Activated T-cell treated with anti-CD3 and anti-CD28 coated beads, Interleukin-2, amount 50 U/mL, for 48 hours (primary cell): ENCODE results near the gene CDC23.
"Not testable (repeated sequence)": the region's sequence is repeated elsewhere in the genome, so short reads cannot be mapped to it uniquely, and the experiment has no call there.

Source experiments
- DNase-seq, 2 experiments: peaks; one replicate each; pipeline ENCODE4 v3.0.0-alpha.2; 2020

Gene CDC23

DNA sequence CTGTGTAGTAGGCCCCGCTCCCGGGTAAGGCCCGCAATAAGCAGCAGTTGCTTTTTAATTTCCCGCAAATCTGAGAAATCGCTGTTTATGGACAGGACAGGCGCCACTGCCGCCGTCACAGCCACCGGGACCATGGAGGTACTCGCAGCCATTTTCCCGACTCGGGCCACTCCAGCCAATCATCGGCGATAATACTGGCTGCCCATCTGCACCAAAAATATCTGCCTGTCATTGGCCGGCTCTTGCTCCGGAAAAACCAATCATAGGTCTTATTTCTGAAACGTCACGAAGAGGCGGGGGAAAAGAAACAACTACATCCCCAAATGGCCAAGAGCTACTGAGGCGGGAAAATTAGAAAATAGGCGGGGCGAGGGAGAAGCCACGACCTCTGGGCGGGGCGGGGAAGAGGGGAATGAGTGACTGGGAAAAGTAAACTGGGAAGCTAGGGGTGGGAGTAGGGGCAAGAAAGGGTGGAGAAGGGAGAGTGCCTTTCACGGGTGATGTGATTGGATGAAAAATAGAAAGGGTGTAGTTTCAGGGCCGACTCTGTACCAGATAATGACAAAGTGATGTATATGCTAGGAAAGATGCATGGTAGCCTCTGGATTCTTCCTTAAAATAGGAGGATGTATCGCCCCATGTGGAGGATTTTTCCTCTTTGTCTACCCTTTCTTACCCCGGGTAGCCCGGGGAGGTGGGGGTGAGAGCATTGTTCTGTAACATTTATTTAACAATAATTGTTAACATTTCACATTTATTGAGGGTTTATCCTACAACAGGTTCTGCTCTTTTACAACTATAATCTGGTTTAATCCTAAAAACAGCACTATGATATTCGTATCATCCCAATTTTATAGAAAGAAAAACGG is at the start of gene CDC23:
Gene CDC23 (minus strand): TSS at position 163 of the 869 bp plus-strand sequence. CDS start 11 bp downstream, at position 152.
- DNase-seq: peak; percentile 88 to 90

DNA sequence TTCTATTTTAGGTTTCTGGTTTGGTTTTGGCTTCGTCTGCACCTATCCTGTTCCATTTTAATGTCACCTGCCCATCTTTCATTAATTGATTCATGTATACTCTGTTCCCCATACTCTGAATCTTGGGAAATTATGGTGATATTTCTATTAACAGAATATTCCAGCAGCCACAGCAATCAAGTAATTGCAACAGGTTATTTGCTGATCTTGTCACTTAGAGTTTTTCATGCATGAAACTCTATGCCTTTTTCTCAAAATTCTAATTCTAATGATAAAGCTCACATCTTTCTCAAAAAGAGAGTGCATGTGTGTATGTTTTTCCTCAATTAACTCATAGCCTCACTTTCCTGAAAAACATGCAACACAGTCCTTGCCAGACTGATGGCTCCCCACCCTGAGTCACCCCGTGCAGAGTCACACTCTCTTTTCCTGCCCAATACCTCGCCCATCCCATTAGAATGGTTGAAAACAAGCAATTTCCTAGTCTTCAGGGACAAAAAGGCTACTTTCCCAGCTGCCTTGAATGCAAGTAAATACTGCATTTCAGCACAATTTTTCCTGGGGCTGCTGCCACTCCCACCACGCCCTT is 45.7 kb upstream of the CDC23 start:
- no peak for DNase-seq

DNA sequence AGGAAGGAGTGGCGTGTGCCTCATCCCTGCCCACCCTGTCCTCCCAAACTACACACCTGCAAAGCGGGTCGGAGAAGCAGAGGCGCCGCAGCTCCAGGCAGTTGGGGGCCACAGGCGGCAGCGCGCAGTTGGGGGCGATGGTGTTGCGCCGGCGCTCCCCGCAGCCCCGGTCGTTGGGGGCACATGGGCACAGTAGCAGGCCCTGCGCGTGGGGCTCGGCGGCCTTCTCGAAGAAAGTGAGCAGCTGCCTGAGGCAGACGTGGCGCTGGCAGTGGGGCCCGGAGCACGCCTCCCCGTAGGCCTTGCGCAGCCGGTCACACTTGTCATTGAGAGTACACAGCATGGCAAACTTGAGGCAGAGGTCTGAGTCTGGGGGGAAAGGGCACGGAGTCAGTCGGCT is 44.5 kb upstream of the CDC23 start:
- no peak for DNase-seq

GRCh38 chr5:138252944-138253343 is 39.8 kb upstream of the CDC23 start:
- no peak for DNase-seq

GRCh38 chr5:138247800-138248199 is 34.7 kb upstream of the CDC23 start:
- not testable (repeated sequence) for DNase-seq

GRCh38 chr5:138246822-138247221 is 33.7 kb upstream of the CDC23 start:
- no peak for DNase-seq

DNA sequence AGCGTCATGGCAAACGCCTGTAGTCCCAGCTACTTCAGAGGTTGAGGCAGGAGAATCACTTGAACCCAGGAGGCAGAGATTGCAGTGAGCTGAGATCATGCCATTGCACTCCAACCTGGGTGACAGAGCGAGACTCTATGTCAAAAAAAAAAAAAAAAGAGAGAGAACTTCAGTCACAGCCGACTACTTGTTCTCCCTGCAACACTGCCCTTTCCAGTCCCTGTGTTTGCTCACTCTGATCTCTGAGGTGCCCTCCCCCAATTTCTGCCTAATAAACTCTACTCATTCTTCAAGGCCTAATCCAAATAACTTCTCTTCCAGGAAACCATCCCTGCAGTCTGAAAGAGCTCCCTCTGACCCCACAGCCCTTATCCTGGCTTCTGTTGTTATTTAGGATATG is 33.2 kb upstream of the CDC23 start:
- DNase-seq: no peak

GRCh38 chr5:138245717-138246116 is 32.6 kb upstream of the CDC23 start:
- DNase-seq: no peak

DNA sequence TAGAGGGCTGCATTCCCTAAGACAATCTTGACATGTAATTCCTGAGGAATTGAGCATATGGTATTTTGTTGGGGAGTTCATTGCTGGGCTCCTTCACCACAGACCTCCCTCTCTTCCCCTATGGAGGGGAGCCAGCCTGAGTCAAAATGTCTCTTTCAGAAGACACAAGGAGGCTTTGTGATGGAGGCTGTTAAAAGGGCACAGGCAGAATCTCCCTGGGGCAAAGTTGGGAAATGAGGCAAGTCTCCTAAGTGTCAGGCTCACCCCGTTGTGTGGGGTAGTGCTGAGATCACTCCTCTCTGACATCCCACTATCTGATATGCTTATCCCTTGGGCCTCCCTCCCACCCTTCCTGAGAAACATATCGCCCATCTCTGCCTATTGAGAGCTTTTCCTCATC is 30.7 kb upstream of the CDC23 start:
- DNase-seq: no peak

DNA sequence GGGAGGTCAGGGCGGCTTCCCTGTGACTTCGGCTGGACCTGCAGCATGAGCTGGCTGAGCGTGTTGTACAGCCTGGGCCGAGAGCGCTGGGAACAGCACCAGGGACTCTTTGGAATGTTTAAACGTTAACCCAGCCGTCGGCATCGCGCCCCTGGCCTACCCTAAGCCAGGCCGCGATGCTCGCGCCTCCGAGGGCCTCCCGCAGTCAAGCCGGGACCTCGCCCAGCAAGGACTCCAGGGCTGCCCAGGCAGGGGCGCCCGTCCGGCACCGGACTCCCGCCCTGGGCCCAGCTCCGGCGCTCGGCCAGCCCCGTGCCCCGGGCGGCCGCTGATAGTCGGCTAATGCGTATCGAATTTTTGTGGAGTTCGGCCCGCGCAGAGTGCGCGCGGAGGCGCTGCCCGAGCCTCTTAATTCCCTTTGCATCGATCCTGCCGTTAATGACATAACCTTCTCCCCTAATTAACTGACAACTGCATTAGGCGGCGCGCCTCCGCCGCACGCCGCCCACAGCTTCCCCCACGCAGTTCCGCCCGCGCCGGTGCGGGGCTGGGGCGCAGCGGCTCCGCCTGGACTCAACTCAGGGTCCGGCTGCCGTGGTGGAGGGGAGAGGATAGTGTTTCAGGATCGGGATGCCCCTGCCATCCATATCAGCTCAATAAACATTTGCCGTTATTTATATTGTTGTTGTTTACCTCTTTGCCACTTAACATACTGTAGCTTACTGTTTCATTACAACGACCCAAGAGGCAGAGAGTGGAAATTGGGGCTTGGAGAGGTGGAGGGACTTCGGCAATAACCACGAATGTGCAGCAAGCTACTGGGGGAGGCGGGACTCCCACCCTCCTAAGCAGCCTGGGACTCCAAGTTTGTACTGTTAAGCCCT is 28.8 kb upstream of the CDC23 start:
- DNase-seq: peak in 1 of 2 experiments; percentile 18

DNA sequence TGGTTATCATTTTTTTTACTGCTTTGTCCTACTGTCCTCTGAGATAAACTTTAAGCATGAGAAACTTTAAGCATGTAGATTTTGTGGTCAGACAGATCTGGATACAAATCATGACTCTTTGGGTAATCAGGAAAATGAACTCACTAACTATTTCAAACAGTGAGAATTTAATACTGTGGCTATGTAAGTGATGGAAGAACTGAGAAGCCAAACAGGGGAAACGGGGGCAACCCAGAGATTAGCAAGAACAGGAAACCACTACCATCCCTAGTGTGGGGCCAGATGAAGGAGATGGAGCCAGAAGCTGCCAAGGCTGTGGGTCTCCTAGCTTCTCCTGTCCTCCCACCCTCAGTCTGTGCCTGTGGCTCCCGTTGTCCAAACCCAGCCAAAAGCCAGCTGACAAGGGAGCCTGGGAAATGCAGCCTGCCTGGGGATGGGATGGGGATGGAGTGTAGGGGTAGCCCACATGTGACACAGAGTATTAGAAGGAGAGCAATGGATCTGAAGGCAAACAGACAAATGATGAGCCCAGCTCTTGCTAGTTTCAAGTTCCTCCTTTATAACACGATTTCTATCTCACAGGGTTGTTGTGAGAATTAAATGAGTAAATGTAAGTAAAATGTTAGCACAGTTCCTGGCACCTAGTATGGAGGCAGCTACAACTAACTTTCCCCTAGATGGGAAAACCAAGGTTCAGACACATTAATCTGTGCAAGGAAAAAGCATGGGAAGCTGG is 27.7 kb upstream of the CDC23 start:
- DNase-seq: peak; percentile 32 to 35

DNA sequence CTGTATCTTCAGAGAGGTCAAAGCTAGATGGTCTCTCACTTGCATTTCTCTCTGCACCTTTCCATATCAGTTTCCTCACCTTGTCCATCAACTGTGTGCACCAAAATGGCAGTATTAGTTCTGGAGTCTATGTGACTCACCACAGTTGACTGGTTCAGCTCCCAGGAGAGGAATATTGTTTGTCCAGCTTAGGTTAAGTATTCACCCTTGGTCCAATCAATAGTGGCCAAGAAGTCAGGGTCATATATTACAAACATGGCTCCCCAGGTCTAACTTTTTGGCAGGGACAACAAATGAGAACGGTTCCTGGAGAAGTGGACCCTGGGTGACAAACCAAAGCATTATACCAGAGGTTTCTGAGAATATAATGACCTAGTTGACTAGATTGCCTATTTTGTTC is 24.9 kb upstream of the CDC23 start:
- DNase-seq: no peak

GRCh38 chr5:138234651-138235050 is 21.5 kb upstream of the CDC23 start:
- DNase-seq: no peak

GRCh38 chr5:138233280-138233679 is 20.2 kb upstream of the CDC23 start:
- no peak for DNase-seq

DNA sequence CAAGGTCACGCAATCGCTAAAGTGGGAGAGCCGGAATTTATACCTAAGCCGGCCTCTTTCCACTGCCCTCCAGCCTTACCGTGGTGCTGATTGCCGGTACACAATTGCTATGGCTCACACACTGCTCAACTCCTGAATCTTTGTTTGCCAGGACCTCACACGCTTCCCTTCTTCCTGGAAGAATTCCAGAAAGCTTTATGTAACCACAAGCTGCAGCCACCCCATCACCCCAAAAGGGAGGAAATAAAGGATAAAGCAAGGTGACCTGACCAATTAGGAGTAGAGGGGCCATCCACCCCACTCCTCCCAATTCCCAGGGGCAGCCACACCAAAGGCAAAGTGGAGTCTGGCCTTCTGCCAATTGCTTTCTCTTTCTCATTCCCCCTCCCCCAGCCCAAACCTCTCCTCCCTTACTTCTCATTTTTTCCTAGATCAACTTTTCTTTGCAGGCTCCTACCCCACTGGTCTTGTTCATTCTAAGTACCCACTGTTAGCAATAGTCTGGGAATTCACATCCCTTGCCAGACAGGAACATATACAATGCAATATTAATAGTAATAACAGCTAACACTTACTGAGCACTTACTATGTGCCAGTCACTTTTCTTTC is 18.0 kb upstream of the CDC23 start:
- DNase-seq: no peak

GRCh38 chr5:138230261-138230660 is 17.1 kb upstream of the CDC23 start:
- no peak for DNase-seq

DNA sequence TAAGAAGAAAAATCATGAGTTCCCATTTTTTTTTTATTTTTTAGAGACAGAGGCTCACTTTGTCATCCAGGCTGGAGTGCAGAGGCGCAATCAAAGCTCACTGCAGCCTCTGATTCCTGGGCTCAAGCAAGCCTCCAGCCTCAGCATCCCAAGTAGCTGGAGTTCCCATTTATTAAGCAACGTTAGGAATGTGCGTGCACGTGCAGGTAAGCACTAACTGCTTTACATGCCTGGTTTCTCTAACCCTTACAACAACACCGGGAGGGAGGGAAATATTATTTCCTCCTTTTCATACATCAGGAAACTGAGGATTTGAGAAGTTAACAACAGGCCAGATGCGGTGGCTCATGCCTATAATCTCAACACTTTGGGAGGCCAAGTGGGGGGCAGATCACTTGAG is 16.3 kb upstream of the CDC23 start:
- DNase-seq: no peak

GRCh38 chr5:138226910-138227309 is 13.8 kb upstream of the CDC23 start:
- no peak for DNase-seq

- DNase-seq: no peak
Measured at GRCh38 chr5:138224712-138225111, 11.6 kb upstream of the CDC23 start.

- DNase-seq: no peak
Measured at GRCh38 chr5:138223532-138223931, 10.4 kb upstream of the CDC23 start.

GRCh38 chr5:138216799-138217198 is 3.7 kb upstream of the CDC23 start:
- no peak for DNase-seq

GRCh38 chr5:138212828-138213160 is 329 bp downstream of the CDC23 start:
- no peak for DNase-seq
